T follicular helper cell (primary cell): ENCODE data around the gene ZC3H18.

ENCODE experiments used
- DNase-seq: peaks from one replicate; pipeline ENCODE4 v3.0.0-alpha.2; 2020; ENCODE audit warnings: low read depth

The ZC3H18 gene

GRCh38 chr16:88678224-88678979 lies 108.2 kb downstream of the ZC3H18 start:
- no peak for DNase-seq

GRCh38 chr16:88680554-88681083 lies 110.4 kb downstream of the ZC3H18 start:
- DNase-seq: no peak

GRCh38 chr16:88681084-88681680 lies 111.0 kb downstream of the ZC3H18 start:
- DNase-seq: no peak
